Spleen (tissue), 7 donors: ENCODE measurements around the gene PARD3.

ENCODE experiments used
- POLR2A ChIP-seq, 3 donors: fragments of 450-650 bp; IDR thresholded peaks; one replicate each; pipeline ENCODE4 v1.5.1; 2017; ENCODE audit warnings: antibody characterized with exemption in 3 of 3, mild to moderate bottlenecking in 1 of 3
- POLR2AphosphoS5 ChIP-seq, 3 donors: sonication (generic); formaldehyde crosslinking; IDR thresholded peaks; one replicate each; pipeline ENCODE4 v1.5.1; 2017; ENCODE audit warnings: antibody characterized with exemption in 3 of 3
- TF ChIP-seq, protein P1 (sequence below), 11 experiments: fragments of 200-600 bp in 7 of 11; fragments of 450-650 bp in 4 of 11; sonication (generic) in 4 of 11; IDR thresholded peaks in 8 of 11; conservative IDR thresholded peaks in 3 of 11; 1 replicate in 7 of 11; 2 replicates in 4 of 11; pipeline versions ENCODE4 v1.4.0 to v1.8.0; 2016 to 2021; ENCODE audit warnings: antibody characterized with exemption in 11 of 11, inconsistent platforms in 4 of 11, mild to moderate bottlenecking in 1 of 11
- donor health status: DM: no; HTN: no; CAD: no; lungs with moderate emphysema.
- donor health status: DM: no; HTN: no; CAD: no.
- donor health status: DM: no; HTN: no; CAD: no.

DNA sequence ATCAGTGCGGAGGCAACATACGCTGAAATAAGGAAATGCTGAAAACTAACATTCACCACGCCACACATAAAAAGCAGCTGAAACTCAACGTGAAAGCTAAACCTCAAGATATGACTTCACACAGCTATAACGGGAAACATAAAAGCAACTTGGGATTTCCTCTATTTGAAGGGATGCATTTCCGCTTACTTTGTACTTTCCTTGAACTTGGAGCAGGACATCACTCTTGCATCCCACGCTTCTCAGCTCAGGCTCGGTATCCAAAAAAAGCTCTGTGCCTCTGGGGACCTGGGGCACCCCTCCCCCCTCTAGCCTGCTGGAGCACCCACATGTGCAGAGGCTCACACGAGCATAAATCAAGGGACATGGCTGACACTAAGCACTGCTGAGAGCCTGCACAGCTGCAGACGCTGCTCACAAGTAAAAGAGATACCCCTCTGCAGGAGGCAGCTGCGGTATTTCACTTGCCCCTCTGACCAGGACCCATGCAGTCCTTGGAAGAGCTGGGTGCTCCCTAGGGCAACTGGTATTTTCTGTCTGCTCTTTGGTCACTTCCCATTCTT lies 34.2 kb downstream of the PARD3 start:
- TF ChIP-seq, protein P1, sequence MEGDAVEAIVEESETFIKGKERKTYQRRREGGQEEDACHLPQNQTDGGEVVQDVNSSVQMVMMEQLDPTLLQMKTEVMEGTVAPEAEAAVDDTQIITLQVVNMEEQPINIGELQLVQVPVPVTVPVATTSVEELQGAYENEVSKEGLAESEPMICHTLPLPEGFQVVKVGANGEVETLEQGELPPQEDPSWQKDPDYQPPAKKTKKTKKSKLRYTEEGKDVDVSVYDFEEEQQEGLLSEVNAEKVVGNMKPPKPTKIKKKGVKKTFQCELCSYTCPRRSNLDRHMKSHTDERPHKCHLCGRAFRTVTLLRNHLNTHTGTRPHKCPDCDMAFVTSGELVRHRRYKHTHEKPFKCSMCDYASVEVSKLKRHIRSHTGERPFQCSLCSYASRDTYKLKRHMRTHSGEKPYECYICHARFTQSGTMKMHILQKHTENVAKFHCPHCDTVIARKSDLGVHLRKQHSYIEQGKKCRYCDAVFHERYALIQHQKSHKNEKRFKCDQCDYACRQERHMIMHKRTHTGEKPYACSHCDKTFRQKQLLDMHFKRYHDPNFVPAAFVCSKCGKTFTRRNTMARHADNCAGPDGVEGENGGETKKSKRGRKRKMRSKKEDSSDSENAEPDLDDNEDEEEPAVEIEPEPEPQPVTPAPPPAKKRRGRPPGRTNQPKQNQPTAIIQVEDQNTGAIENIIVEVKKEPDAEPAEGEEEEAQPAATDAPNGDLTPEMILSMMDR (IDR thresholded peaks at IDR 0.05 in 8 of 11, conservative IDR thresholded peaks at IDR 0.05 in 3 of 11): no peak
- no peak for TF ChIP-seq POLR2A (IDR thresholded peaks at IDR 0.05)
- peak in 2 of 3 donors; percentile 28 to 53 for TF ChIP-seq POLR2AphosphoS5 (IDR thresholded peaks at IDR 0.05)
